HTERT RPE-1 (cell line): ENCODE data around the gene KRT12.
"Not testable (repeated sequence)": the region's sequence is repeated elsewhere in the genome, so short reads cannot be mapped to it uniquely, and the experiment has no call there.

Source experiments
- in situ Hi-C: fragments of 300-500 bp; cut with MboI; formaldehyde crosslinking; loops from 4 replicates; pipeline ENCODE4 v1.14.3; 2020; ENCODE audit warnings: low sequenced_read_pairs

KRT12 gene

DNA sequence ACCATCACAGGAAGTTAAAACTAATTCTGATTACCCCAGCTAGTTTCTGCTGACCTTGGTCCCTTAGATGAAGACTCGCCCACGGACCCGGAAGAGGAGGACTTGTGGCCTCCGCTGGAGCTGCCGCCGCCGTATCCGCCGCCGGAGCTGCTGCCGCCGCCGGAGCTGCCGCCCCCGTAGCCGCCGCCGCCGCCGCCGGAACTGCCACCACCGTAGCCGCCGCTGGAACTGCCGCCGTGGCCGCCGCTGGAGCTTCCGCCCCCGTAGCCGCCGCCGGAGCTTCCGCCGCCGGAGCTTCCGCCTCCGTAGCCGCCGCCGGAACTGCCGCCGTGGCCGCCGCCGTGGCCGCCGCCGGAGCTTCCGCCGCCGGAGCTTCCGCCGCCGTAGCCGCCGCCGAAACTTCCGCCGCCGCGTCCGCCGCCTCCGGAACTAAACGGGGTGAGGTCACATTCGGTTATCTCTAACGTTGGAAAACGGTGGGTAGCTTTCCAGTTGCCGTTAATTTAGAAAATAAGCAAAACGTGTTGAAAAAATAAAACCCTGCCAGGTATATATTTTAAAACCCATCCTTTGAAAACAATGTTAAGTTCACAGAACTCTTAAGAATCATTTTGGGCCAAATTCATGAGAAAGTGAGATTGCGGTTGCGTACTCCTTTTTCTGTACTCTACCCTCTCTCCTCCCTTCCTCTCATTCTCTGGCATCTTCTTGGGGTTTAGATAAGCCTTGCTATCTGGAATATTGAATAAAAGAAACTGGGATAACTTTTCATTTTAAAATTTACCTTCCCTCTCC lies 48.1 kb downstream of the KRT12 start:
- in situ Hi-C loops = no loop called here

DNA sequence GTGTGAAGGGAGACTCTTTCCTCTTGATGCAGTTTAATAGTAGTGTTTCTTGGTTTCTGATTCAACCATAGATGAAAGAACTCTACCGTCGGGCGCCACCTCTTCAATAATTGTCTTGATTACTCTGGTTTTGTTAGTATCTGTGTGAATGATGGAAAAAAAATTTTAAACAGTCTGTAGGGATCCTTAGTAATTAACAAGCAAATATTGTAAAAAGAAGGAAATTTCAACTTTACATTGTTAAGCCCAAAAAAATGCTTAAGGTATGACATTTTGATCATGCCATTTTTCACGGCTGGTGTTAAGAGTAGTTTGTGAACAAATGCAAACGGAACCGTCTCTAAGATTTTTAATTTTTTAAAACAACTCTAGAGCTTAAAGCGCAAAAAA lies 48.7 kb downstream of the KRT12 start:
- in situ Hi-C loops = no loop called here

DNA sequence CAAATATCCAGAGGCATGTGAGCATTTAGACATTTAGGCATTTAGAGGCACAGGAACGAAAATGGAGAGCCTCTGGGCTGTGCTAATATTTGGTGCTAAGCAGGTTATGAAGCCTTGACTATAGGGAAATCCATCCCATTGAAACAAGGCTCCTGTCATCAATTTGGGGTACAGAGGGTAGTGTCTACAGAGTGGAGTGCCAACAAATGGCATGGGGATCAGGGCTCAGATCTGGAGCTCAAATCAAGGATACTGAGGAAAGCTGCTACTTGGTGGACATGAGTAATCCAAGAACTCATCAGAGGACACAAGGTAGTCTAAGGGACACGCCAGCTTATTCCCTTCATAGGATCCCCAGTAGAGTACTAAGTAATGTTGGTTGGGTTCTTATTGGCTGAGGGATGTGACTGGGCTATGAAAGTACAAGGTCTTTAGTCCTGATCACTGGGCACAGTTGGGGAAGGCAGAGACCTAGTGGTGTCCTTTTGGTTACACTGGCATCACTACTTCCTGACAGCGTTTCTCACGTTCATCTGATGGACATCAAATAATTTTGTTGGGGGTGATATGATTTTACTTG lies 49.8 kb downstream of the KRT12 start:
- in situ Hi-C loops = no loop called here

DNA sequence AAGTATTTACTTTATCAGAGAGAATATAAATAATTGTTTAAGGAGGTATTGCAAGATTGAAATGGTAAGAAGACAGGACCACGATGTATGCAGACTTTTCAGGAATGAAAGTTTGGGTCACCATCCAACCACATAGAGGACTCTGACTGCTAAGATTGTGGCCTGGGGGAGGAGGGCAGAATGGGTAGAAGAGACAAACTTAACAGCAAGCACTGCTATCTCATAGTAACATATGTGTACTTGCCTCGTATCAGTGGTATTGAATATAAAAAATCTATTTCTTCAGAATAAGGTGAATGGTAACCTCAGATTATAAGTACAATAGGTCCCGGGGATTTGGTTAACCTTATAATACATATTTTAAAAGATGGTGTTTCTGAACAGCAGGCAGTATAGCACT lies 50.5 kb downstream of the KRT12 start:
- in situ Hi-C loops = no loop called here

DNA sequence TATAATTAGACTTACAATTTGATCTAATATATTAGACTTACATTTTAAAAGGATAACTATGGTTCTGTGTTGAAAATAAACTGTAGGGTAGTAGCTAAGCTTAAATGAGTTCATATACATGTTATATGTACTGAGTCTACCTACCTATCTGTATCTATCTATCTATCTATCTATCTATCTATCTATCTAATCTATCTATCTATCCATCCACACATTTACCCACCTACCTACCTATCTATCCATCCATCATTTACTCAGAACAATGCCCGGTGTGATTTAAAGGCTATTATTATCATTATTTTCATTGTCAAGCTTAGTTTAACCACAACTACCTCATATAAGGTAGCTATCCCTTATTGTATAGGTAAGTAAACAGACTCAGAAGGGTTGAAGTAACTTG lies 51.6 kb downstream of the KRT12 start:
- in situ Hi-C loops = no loop called here

DNA sequence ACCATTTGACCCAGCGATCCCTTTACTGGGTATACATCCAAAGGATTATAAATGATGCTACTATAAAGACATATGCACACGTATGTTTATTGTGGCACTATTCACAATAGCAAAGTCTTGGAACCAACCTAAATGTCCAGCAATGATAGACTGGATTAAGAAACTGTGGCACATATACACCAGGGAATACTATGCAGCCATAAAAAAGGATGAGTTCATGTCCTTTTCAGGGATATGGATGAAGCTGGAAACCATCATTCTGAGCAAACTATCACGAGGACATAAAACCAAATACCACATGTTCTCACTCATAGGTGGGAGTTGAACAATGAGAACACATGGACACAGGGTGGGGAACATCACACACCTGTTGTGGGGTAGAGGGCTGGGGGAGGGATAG lies 52.4 kb downstream of the KRT12 start:
- in situ Hi-C loops = not testable (repeated sequence)

DNA sequence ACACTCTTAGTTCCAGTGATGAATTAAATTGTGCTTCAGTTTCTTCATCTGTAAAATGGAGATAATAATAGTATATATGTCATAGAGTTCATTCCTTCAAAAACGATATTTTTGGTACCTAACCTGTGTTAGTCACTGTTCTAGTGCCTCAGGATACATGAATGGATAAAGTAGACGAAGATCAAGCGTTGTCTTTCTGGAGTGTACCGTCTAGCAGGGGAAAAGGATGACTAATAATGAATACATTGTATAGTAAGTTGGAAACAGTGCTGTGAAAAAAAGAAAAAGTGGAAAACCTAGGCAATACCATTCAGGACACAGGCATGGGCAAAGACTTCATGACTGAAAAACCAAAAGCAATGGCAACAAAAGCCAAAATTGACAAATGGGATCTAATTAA lies 53.2 kb downstream of the KRT12 start:
- in situ Hi-C loops = no loop called here

DNA sequence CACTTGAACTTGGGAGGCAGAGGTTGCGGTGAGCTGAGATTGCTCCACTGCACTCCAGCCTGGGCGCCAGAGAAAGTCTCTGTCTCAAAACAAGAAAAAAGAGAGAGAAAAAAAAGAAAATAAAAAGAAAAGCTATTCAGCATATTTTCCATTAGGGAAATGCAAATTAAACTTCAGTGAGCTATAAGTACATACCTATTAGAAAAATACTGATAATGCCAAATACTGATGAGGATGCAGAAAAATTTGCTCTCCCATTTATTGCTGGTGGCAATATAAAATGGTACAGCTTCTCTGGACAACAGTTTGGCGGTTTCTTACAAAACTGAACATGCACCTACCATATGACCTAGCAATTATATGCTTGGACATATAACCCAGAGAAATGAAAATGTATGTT lies 54.4 kb downstream of the KRT12 start:
- in situ Hi-C loops = no loop called here
